SK-N-SH treated with all-trans-retinoic acid at 6 μM for 48 hours (cell line): ENCODE measurements around the gene SYCN.

ENCODE experiments used
- ATAC-seq: fragments of 200-7000 bp; cut with Tn5 transposase; 3 replicates; pipeline ENCODE4 v1.9.1; 2020; ENCODE audit warnings: mild to moderate bottlenecking, moderate library complexity
- ARNTL ChIP-seq: fragments of 450-650 bp; formaldehyde crosslinking; IDR thresholded peaks from 2 replicates; pipeline ENCODE4 v1.5.0; 2020; ENCODE audit warnings: low read depth, mild to moderate bottlenecking, moderate library complexity, borderline replicate concordance
- BACH2 ChIP-seq: fragments of 250-450 bp; sonication (Bioruptor Pico); IDR thresholded peaks from 2 replicates; pipeline ENCODE4 v1.9.0; 2021; ENCODE audit warnings: mild to moderate bottlenecking, borderline replicate concordance
- CSDC2 ChIP-seq: fragments of 250-450 bp; sonication (Bioruptor Pico); IDR thresholded peaks from 2 replicates; pipeline ENCODE4 v1.5.0; 2020; ENCODE audit warnings: mild to moderate bottlenecking, moderate library complexity
- CSRNP3 ChIP-seq: fragments of 250-450 bp; sonication (Bioruptor Pico); IDR thresholded peaks from 2 replicates; pipeline ENCODE4 v1.5.1; 2021; ENCODE audit warnings: mild to moderate bottlenecking, moderate library complexity
- ESRRG ChIP-seq: fragments of 250-450 bp; sonication (Bioruptor Pico); IDR thresholded peaks from 2 replicates; pipeline ENCODE4 v1.6.1; 2021; ENCODE audit warnings: mild to moderate bottlenecking
- GLIS3 ChIP-seq: fragments of 250-450 bp; sonication (Bioruptor Pico); IDR thresholded peaks from 2 replicates; pipeline ENCODE4 v1.5.0; 2020; ENCODE audit warnings: mild to moderate bottlenecking, moderate library complexity
- ISL1 ChIP-seq: fragments of 250-450 bp; sonication (Bioruptor Pico); IDR thresholded peaks from 2 replicates; pipeline ENCODE4 v2.1.2; 2022; ENCODE audit warnings: mild to moderate bottlenecking, moderate library complexity
- PATZ1 ChIP-seq: fragments of 250-450 bp; sonication (Bioruptor Pico); IDR thresholded peaks from 2 replicates; pipeline ENCODE4 v1.8.0; 2020; ENCODE audit warnings: mild to moderate bottlenecking, moderate library complexity, borderline replicate concordance
- POU6F1 ChIP-seq: fragments of 250-450 bp; sonication (Bioruptor Pico); IDR thresholded peaks from 2 replicates; pipeline ENCODE4 v1.8.0; 2021; ENCODE audit warnings: low read depth, mild to moderate bottlenecking, moderate library complexity, borderline replicate concordance
- PPARA ChIP-seq: fragments of 250-450 bp; sonication (Bioruptor Pico); IDR thresholded peaks from 2 replicates; pipeline ENCODE4 v1.5.0; 2020; ENCODE audit warnings: mild to moderate bottlenecking, borderline replicate concordance
- RARB ChIP-seq: fragments of 250-450 bp; sonication (Bioruptor Pico); IDR thresholded peaks from 2 replicates; pipeline ENCODE4 v1.8.0; 2021; ENCODE audit warnings: mild to moderate bottlenecking, moderate library complexity
- SNAI2 ChIP-seq: fragments of 250-450 bp; sonication (Bioruptor Pico); IDR thresholded peaks from 2 replicates; pipeline ENCODE4 v1.5.0; 2020; ENCODE audit warnings: mild to moderate bottlenecking, moderate library complexity
- TCF4 ChIP-seq: fragments of 250-450 bp; sonication (Bioruptor Pico); IDR thresholded peaks from 2 replicates; pipeline ENCODE4 v1.8.0; 2021; ENCODE audit warnings: mild to moderate bottlenecking, moderate library complexity, borderline replicate concordance
- TOX ChIP-seq: fragments of 250-450 bp; sonication (Bioruptor Pico); IDR thresholded peaks from 2 replicates; pipeline ENCODE4 v1.8.0; 2021; ENCODE audit warnings: mild to moderate bottlenecking, moderate library complexity, borderline replicate concordance
- TSHZ2 ChIP-seq: fragments of 250-450 bp; sonication (Bioruptor Pico); IDR thresholded peaks from 2 replicates; pipeline ENCODE4 v1.5.0; 2020; ENCODE audit warnings: mild to moderate bottlenecking, moderate library complexity
- ZC3H10 ChIP-seq: fragments of 250-450 bp; sonication (Bioruptor Pico); IDR thresholded peaks from 2 replicates; pipeline ENCODE4 v1.5.1; 2021; ENCODE audit warnings: mild to moderate bottlenecking, moderate library complexity
- ZFP3 ChIP-seq: fragments of 250-450 bp; sonication (Bioruptor Pico); IDR thresholded peaks from 2 replicates; pipeline ENCODE4 v1.5.0; 2020; ENCODE audit warnings: mild to moderate bottlenecking, moderate library complexity
- ZFP30 ChIP-seq: fragments of 450-650 bp; formaldehyde crosslinking; IDR thresholded peaks from 2 replicates; pipeline ENCODE4 v1.5.0; 2022; ENCODE audit warnings: mild to moderate bottlenecking, moderate library complexity
- ZNF565 ChIP-seq: fragments of 450-650 bp; formaldehyde crosslinking; conservative IDR thresholded peaks from 2 replicates; pipeline ENCODE4 v1.5.0; 2020; ENCODE audit warnings: low read depth, mild to moderate bottlenecking, moderate library complexity
- ZNF70 ChIP-seq: fragments of 450-650 bp; formaldehyde crosslinking; IDR thresholded peaks from 2 replicates; pipeline ENCODE4 v1.5.0; 2020; ENCODE audit warnings: mild to moderate bottlenecking, moderate library complexity
- ZNF8 ChIP-seq: fragments of 450-650 bp; formaldehyde crosslinking; IDR thresholded peaks from 2 replicates; pipeline ENCODE4 v1.5.0; 2020; ENCODE audit warnings: mild to moderate bottlenecking, moderate library complexity

The SYCN gene

GRCh38 chr19:39160523-39160861, 43.6 kb downstream of the SYCN start:
- TF ChIP-seq ESRRG (CRISPR knock-in tag) (no peak), ZFP3 (CRISPR knock-in tag) (no peak), BACH2 (CRISPR knock-in tag) (no peak)
- no peak for ATAC-seq

- TF ChIP-seq PPARA, result no peak
- TF ChIP-seq GLIS3 (CRISPR knock-in tag), result no peak
- TF ChIP-seq TOX (CRISPR knock-in tag), result no peak
- no peak for TF ChIP-seq SNAI2
- ATAC-seq, result no peak
Measured at GRCh38 chr19:39158646-39159260, 45.3 kb downstream of the SYCN start.

GRCh38 chr19:39157997-39158389, 46.1 kb downstream of the SYCN start:
- TF ChIP-seq ARNTL (CRISPR knock-in tag), result no peak
- TF ChIP-seq TSHZ2 (CRISPR knock-in tag), result no peak
- no peak for TF ChIP-seq SNAI2
- TF ChIP-seq ZNF8 (CRISPR knock-in tag), result no peak
- no peak for TF ChIP-seq GLIS3 (CRISPR knock-in tag)
- no peak for TF ChIP-seq PATZ1 (CRISPR knock-in tag)
- TF ChIP-seq ZNF70, result no peak
- TF ChIP-seq CSRNP3 (CRISPR knock-in tag), result no peak
- no peak for TF ChIP-seq ISL1 (CRISPR knock-in tag)
- no peak for TF ChIP-seq ZC3H10 (CRISPR knock-in tag)
- no peak for TF ChIP-seq CSDC2 (CRISPR knock-in tag)
- no peak for TF ChIP-seq TCF4 (CRISPR knock-in tag)
- no peak for TF ChIP-seq RARB (CRISPR knock-in tag)
- TF ChIP-seq BACH2 (CRISPR knock-in tag), result no peak
- TF ChIP-seq ZNF565 (CRISPR knock-in tag), result no peak
- no peak for TF ChIP-seq ZFP30 (CRISPR knock-in tag)
- ATAC-seq, result no peak

GRCh38 chr19:39157275-39157996, 46.6 kb downstream of the SYCN start:
- ATAC-seq, result no peak

More at GRCh38 chr19:39157275-39157996, 46.6 kb downstream of the SYCN start:
- no peak for TF ChIP-seq GLIS3 (CRISPR knock-in tag)
- no peak for TF ChIP-seq TCF4 (CRISPR knock-in tag)
- TF ChIP-seq POU6F1 (CRISPR knock-in tag), result no peak
- no peak for TF ChIP-seq ZC3H10 (CRISPR knock-in tag)
- no peak for TF ChIP-seq ZNF70
- no peak for TF ChIP-seq SNAI2
- TF ChIP-seq ZFP3 (CRISPR knock-in tag), result no peak
